HCT116 (cell line): ENCODE measurements around the gene CCL23. TPM values are rescaled to one million over a fixed set of nuclear protein-coding genes. Genes with fewer than 3 reads are reported as not detected.
"Not testable (repeated sequence)": the region's sequence is repeated elsewhere in the genome, so short reads cannot be mapped to it uniquely, and the experiment has no call there.

Experiments used
- ATAC-seq: fragments of 200-7000 bp; cut with Tn5 transposase; 2 replicates; pipeline ENCODE4 v1.9.1; 2020; ENCODE audit warnings: mild to moderate bottlenecking, moderate library complexity
- BruUV-seq: library from RNA; stranded (reverse); fragments of 400-500 nt; replicated peaks from 2 replicates; lab custom pipeline; 2021; lab: Mats Ljungman, UMichigan
- CTCF ChIA-PET: fragments of 300-600 bp; sonication (Branson Sonifier 250); formaldehyde crosslinking; loops from one replicate; lab custom pipeline; 2021; ENCODE audit warnings: antibody characterized with exemption; lab: Charles Lee
- POLR2A ChIA-PET: fragments of 300-600, 350-600 bp; sonication (Branson Sonifier 250); formaldehyde crosslinking; loops from one replicate; lab custom pipeline; 2021; ENCODE audit warnings: antibody characterized with exemption; lab: Charles Lee
- RAD21 ChIA-PET, 2 experiments: fragments of 300-600 bp; sonication (Branson Sonifier 250); formaldehyde crosslinking; loops; one replicate each; lab custom pipeline; 2023; ENCODE audit warnings: low total read pairs in 2 of 2; ENCODE audit not compliant: uncharacterized antibody in 2 of 2, unreplicated experiment in 2 of 2, low non-redundant PET in 1 of 2; lab: Charles Lee
- DNase-seq: peaks from one replicate; pipeline ENCODE4 v3.0.0-alpha.2; 2010; ENCODE audit warnings: low read depth, low spot score
- H2AFZ ChIP-seq: fragments of 200-600 bp; shearing (Covaris generic), sonication (generic); 2 replicates; pipeline ENCODE4 v1.6.1; 2017; ENCODE audit warnings: low read depth, mixed run types, mixed read lengths, antibody characterized with exemption, low read length; ENCODE audit not compliant: poor library complexity, severe bottlenecking
- H3K27ac ChIP-seq: 2 replicates; pipeline ENCODE4 v1.5.1; 2012; ENCODE audit warnings: low read depth, low read length
- H3K27me3 ChIP-seq: fragments of 200-600 bp; sonication (generic); 2 replicates; pipeline ENCODE4 v1.6.1; 2016; ENCODE audit warnings: mixed run types, low read length, mixed read lengths; ENCODE audit not compliant: insufficient read depth
- H3K36me3 ChIP-seq, 2 experiments: fragments of 200-500 bp in 1 of 2; fragments of 200-600 bp in 1 of 2; sonication (Bioruptor generic) in 1 of 2; sonication (generic) in 1 of 2; 2 replicates each; pipeline versions ENCODE4 v1.5.1 to v1.6.1; 2014 to 2016; ENCODE audit warnings: low read length in 2 of 2, inconsistent platforms in 1 of 2, mixed read lengths in 1 of 2, mixed run types in 1 of 2; ENCODE audit not compliant: insufficient read depth in 2 of 2, control insufficient read depth in 1 of 2
- H3K4me1 ChIP-seq, 2 experiments: fragments of 200-600 bp in 1 of 2; sonication (generic) in 1 of 2; 2 replicates each; pipeline versions ENCODE4 v1.5.1 to v1.6.1; 2012 to 2017; ENCODE audit warnings: low read length in 2 of 2, inconsistent platforms in 1 of 2, mild to moderate bottlenecking in 1 of 2, mixed read lengths in 1 of 2, mixed run types in 1 of 2, moderate library complexity in 1 of 2; ENCODE audit not compliant: insufficient read depth in 2 of 2, control insufficient read depth in 1 of 2
- H3K4me2 ChIP-seq: fragments of 200-600 bp; sonication (generic); 2 replicates; pipeline ENCODE4 v1.6.1; 2017; ENCODE audit warnings: mixed run types, low read length, mixed read lengths
- H3K4me3 ChIP-seq, 2 experiments: fragments of 200-600 bp in 1 of 2; sonication (generic) in 1 of 2; replicated peaks in 1 of 2; 2 replicates each; pipeline ENCODE4 v1.5.1; 2011 to 2016; ENCODE audit warnings: low read length in 2 of 2, control low read depth in 1 of 2, low read depth in 1 of 2, mild to moderate bottlenecking in 1 of 2, mixed read lengths in 1 of 2, mixed run types in 1 of 2
- H3K79me2 ChIP-seq: fragments of 200-600 bp; sonication (generic); 2 replicates; pipeline ENCODE4 v1.6.1; 2017; ENCODE audit warnings: mild to moderate bottlenecking, mixed run types, low read length, moderate library complexity, mixed read lengths; ENCODE audit not compliant: insufficient read depth
- H3K9ac ChIP-seq: fragments of 200-600 bp; sonication (generic); 2 replicates; pipeline ENCODE4 v1.6.1; 2016; ENCODE audit warnings: low read length, mixed read lengths
- H3K9me2 ChIP-seq: fragments of 200-600 bp; sonication (generic), shearing (Covaris generic); 2 replicates; pipeline ENCODE4 v1.6.1; 2017; ENCODE audit warnings: mixed run types, mild to moderate bottlenecking, moderate library complexity; ENCODE audit not compliant: insufficient read depth
- H3K9me3 ChIP-seq, 2 experiments: fragments of 200-500 bp in 1 of 2; fragments of 200-600 bp in 1 of 2; sonication (Bioruptor generic) in 1 of 2; sonication (generic) in 1 of 2; 2 replicates each; pipeline ENCODE4 v1.6.1; 2014 to 2017; ENCODE audit warnings: low read length in 2 of 2, mixed read lengths in 2 of 2, inconsistent platforms in 1 of 2, low read depth in 1 of 2, mild to moderate bottlenecking in 1 of 2, mixed run types in 1 of 2, moderate library complexity in 1 of 2; ENCODE audit not compliant: control insufficient read depth in 1 of 2, insufficient read depth in 1 of 2
- H4K20me1 ChIP-seq: fragments of 200-600 bp; sonication (generic), shearing (Covaris generic); 2 replicates; pipeline ENCODE4 v1.6.1; 2017; ENCODE audit warnings: mixed run types, mild to moderate bottlenecking, moderate library complexity; ENCODE audit not compliant: insufficient read depth
- SP1 ChIP-seq: IDR thresholded peaks from 2 replicates; pipeline ENCODE4 v1.6.1; 2012; ENCODE audit warnings: low read depth
- SRF ChIP-seq: IDR thresholded peaks from 2 replicates; pipeline ENCODE4 v1.6.1; 2012; ENCODE audit warnings: low read depth
- intact Hi-C: fragments of 100-400 bp; cut with micrococcal nuclease; formaldehyde crosslinking; loops from 2 replicates; pipeline ENCODE4 v1.10.0; 2022
- total RNA-seq: library from RNA; stranded (reverse); gene quantifications from one replicate; pipeline ENCODE4 v1.2.1, GENCODE V29; 2021; ENCODE audit not compliant: unreplicated experiment
- TF ChIP-seq, protein P1 (sequence below): IDR thresholded peaks from 2 replicates; pipeline ENCODE4 v1.6.1; 2012; ENCODE audit warnings: low read depth

CCL23 gene
- total RNA-seq, 1 experiment from 2014 or later: not detected

DNA sequence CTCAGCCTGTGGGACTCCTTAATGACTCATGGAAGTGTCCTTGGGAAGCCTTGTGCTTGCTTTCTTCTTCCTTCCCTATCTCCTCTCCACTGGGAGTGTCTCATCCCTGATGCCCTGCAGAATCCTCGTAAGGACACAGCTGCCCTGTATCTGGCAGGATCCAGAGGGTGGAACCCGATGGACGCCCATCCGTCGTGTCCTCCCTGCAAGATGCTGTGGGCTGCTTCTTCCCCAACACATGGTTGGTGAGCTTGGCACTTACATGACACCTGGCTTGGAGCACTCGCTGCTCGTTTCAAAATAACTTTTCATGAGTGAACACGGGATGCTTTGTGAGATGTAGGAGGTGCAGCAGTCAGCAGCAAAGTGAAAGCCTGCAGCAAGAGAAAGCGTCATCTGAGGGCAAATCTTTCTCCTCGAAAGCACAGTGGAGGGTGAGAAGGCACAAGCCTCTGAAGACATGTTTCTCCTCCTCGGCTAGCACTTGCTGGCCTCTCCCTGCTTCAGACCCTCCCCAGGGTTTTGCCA, 19.7 kb downstream of the CCL23 start:
- Histone ChIP-seq H3K4me1 (no peaks in the 10 kb centered on the region), H4K20me1 (no peaks in the 10 kb centered on the region), H3K9me2 (no peaks in the 10 kb centered on the region), H3K9me3 (peaks cover 0 to 5% of the 10 kb centered on the region in 2 experiments; a peak in 1 of 4 replicates), H3K4me3 (no peak overlapping the region), H3K9ac (no peak overlapping the region), H2AFZ (no peak overlapping the region), H3K4me2 (no peak overlapping the region), H3K79me2 (no peaks in the 10 kb centered on the region), H3K27ac (no peak overlapping the region), H3K36me3 (no peaks in the 10 kb centered on the region), H3K27me3 (0 out of 2 replicates have a peak, but pooled peaks cover 3% of the 10 kb centered on the region)
- ATAC-seq (no peak), DNase-seq (no peak)
- TF ChIP-seq, protein P1, sequence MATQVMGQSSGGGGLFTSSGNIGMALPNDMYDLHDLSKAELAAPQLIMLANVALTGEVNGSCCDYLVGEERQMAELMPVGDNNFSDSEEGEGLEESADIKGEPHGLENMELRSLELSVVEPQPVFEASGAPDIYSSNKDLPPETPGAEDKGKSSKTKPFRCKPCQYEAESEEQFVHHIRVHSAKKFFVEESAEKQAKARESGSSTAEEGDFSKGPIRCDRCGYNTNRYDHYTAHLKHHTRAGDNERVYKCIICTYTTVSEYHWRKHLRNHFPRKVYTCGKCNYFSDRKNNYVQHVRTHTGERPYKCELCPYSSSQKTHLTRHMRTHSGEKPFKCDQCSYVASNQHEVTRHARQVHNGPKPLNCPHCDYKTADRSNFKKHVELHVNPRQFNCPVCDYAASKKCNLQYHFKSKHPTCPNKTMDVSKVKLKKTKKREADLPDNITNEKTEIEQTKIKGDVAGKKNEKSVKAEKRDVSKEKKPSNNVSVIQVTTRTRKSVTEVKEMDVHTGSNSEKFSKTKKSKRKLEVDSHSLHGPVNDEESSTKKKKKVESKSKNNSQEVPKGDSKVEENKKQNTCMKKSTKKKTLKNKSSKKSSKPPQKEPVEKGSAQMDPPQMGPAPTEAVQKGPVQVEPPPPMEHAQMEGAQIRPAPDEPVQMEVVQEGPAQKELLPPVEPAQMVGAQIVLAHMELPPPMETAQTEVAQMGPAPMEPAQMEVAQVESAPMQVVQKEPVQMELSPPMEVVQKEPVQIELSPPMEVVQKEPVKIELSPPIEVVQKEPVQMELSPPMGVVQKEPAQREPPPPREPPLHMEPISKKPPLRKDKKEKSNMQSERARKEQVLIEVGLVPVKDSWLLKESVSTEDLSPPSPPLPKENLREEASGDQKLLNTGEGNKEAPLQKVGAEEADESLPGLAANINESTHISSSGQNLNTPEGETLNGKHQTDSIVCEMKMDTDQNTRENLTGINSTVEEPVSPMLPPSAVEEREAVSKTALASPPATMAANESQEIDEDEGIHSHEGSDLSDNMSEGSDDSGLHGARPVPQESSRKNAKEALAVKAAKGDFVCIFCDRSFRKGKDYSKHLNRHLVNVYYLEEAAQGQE: no peak
- TF ChIP-seq SRF (no peak), SP1 (no peak)
- BruUV-seq: no TSS peak
- intact Hi-C loops: no loop called here
- ChIA-PET CTCF (no interaction called here), POLR2A (no interaction called here), RAD21 (no interaction called here)

DNA sequence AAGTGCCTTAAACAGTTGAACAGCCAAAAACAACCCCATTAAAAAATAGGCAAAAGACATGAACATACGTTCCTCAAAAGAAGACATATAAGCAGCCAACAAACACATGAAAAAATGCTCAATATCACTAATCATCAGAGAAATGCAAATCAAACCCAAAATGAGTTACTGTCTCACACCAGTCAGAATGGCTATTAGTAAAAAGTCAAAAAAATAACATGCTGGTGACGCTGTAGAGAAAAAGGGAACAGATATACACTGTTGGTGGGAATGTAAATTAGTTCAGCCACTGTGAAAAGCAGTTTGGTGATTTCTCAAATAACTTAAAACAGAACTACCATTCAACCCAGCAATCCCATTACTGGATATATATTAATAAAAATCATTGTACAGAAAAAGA, 22.4 kb downstream of the CCL23 start:
- H3K9me3 ChIP-seq, ATAC-seq, H2AFZ ChIP-seq, POLR2A ChIA-PET, H3K9ac ChIP-seq, intact Hi-C loops, H4K20me1 ChIP-seq, H3K79me2 ChIP-seq, H3K4me3 ChIP-seq, H3K4me2 ChIP-seq, DNase-seq, H3K9me2 ChIP-seq, RAD21 ChIA-PET, H3K27ac ChIP-seq, H3K4me1 ChIP-seq, H3K36me3 ChIP-seq, BruUV-seq, H3K27me3 ChIP-seq: not testable (repeated sequence)
- CTCF ChIA-PET: interaction anchor here (1.4 kb wide), 1 partner anchor 20 kb away, joined by 4 read pairs; no protein-coding TSS in a partner anchor
